Natural killer cell treated with Interleukin-12 subunit alpha and Interleukin-12 subunit beta and Interleukin-15 and Interleukin-18, amount 100 ng/mL, for 72 hours (primary cell): ENCODE results near the gene MMEL1. TPM values are rescaled to one million over a fixed set of nuclear protein-coding genes. Genes with fewer than 3 reads are reported as not detected.

Source experiments
- total RNA-seq, 2 donors: library from RNA; stranded (reverse); gene quantifications; one replicate each; pipeline ENCODE4 v1.2.3, GENCODE V29; 2022

Gene MMEL1
- total RNA-seq, 2 donors from 2014 or later = 0.81 TPM; not detected in 1

Other genes with a start within 250 kb of the MMEL1 start
- 1 to 10 TPM; 4.0 to 7.5 TPM for gene MORN1, start 241.5 kb downstream of the MMEL1 start, total RNA-seq
- 100 to 1,000 TPM; 139 to 161 TPM for gene RER1, start 241.2 kb downstream of the MMEL1 start, total RNA-seq
- 10 to 100 TPM; 10.7 to 18.9 TPM for gene PEX10, start 220.5 kb downstream of the MMEL1 start, total RNA-seq
- 1 to 10 TPM; 5.5 to 6.9 TPM for gene PLCH2, start 156.7 kb downstream of the MMEL1 start, total RNA-seq
- gene PANK4, start 106.4 kb downstream of the MMEL1 start, total RNA-seq = 10 to 100 TPM; 37.7 to 70.5 TPM
- not detected for gene HES5, start 102.8 kb downstream of the MMEL1 start, total RNA-seq
- gene TNFRSF14, start 76.6 kb downstream of the MMEL1 start, total RNA-seq = 100 to 1,000 TPM in 1 of 2 donors, 10 to 100 TPM in 1; 93.2 to 118 TPM
- gene PRXL2B, start 46.2 kb downstream of the MMEL1 start, total RNA-seq = 10 to 100 TPM in 1 of 2 donors, 1 to 10 TPM in 1; 9.1 to 18.5 TPM
- gene TTC34, start 168.7 kb upstream of the MMEL1 start, total RNA-seq = under 1 TPM; 0.40 to 0.56 TPM